Stimulated activated CD8-positive, alpha-beta memory T cell treated with anti-CD3 and anti-CD28 coated beads, Interleukin-7, amount 100 ng/mL, for 1 hour (primary cell): ENCODE results near the gene ENO3.
A peak's percentile ranks its signal among the peaks of the same experiment; 100 is the strongest.

Source experiments
- DNase-seq, 2 donors: peaks; one replicate each; pipeline ENCODE4 v3.0.0-alpha.2; 2020; ENCODE audit warnings: low read depth in 2 of 2

The ENO3 gene

DNA sequence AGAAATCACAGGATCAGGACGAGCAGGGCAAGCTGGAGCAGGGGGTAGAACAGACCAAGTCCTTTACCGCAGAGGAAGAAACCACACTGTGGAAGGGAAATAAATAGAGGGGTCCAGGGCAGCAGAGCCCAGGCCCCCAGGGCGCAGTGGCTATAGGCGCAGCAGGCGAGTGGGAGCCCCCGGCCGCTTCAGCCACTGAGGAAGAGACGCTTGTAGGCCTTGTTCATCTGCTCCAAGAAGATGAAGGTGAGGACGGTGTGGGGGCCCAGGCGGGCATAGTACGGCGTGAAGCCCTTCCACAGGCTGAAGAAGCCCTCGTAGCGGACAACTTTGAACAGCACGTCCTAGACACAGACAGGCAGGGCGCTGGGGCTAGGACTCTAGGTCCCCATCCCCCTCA lies 13.4 kb upstream of the ENO3 start:
- DNase-seq: no peak

DNA sequence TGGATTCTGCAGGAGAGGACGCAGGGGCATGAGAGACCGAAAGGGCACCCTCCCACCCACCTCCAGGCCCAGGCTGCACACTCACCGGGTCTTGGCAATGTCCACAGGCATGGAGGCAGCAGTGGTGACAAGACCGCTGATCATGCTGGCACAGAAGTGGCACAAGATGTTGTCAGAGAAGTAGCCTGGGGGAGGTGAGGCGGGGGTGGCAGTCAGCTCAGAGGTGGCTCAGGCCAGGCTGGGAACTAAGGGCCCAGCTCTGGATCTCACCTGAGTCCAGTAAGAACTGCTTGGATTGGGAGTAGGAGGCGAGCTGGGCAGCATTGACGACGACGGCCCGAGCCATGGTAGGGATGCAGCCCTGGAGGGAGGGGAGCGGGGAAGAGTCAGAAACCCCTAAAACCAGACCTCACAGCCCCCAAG lies 12.8 kb upstream of the ENO3 start:
- no peak for DNase-seq

DNA sequence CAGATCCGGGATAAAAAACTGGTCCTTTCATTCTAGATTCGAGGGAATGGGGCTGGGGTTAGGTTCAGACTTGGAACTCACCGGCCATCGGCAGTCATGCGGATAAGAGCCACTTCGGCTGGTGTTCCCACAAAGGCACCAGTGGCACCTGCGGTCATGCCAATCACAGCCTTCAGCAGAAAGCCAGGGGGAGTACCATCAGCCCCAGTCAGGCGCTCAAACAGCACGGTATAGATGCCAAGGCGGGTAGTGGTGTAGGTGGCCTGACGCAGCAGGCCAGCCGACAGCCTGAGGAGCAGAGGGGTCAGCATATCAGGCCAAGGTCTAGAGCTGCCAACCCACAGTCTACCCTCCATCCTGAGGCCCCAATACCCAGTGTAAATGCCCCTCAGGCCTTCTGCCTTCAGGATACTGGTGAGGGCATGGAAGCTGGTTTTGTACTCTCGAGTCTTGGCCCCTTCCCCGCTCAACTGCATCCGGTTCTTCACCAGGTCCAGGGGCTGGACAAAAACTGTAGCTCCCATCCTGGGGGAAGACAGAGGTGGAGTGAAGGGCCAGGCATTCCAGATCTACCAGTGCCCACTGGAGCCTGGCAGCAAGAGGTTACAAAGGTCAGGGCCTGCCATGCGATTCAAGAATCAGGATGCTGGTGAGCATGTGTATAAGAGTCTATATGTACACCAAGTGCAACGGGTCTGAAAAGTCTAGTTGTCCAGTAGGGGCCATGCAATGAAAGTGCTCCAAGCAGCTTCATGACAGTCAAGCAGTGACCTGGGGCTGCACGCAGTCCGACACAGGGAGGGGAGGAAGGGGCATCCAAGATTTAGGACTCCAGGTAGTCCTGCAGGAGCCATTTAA lies 12.0 kb upstream of the ENO3 start:
- no peak for DNase-seq

DNA sequence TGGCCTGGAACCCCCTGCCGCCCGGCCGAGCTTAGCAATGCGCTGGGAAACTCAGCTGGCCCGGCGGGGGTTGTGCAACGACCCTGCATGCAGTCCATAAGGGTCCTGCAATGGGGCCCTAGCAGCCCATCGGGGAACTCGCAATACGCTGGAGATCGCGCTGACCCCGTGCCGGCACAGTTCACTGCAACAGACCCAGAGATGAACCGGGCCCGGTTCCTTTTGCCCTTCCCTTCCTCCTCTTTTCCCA lies 11.4 kb upstream of the ENO3 start:
- DNase-seq: no peak

- DNase-seq: peak; percentile 86 to 88
These were observed 10.9 kb upstream of the ENO3 start, which contains the start of the genes RNF167 and SLC25A11 for GRCh38 chr17:4939796-4940554. Gene RNF167, plus strand, starts transcription at chr17:4940268. Its CDS starts 642 bp downstream, at chr17:4940910. Gene SLC25A11, minus strand, starts transcription at chr17:4940046. Its CDS starts 136 bp downstream, at chr17:4939910.

DNA sequence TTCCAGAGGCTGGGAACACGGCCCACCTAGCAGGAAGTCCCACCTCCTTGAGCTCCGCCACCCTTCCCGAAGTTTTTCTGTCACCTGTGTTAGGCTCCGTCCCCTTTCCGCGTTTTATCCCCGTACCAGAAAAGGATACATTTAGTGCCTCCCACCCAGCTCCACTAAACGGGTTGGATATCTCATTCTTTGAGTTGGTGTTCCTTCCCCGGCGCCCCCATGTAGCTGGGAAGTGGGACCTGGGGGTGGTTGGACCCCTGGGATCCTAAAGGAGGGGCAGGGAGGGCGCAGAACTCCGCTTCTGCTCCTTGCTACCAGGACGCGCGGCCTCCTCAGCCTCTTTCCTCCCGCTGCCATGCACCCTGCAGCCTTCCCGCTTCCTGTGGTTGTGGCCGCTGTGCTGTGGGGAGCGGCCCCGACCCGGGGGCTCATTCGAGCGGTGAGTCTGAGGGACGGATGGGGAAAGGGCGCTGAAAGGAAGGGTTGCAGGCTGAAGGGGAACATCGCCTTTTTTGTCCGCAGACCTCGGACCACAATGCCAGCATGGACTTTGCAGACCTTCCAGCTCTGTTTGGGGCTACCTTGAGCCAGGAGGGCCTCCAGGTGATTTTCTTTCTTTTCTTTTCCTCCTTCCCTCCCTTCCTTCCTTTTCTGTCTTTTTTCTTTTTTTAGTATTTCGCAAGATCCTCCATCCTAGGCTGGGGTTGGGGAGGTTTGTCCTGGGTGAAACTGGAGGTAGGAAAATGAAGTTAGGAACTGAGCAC lies 10.2 kb upstream of the ENO3 start:
- no peak for DNase-seq

GRCh38 chr17:4941319-4941610 lies 9.7 kb upstream of the ENO3 start:
- DNase-seq: no peak

GRCh38 chr17:4942760-4943508 lies 8.0 kb upstream of the ENO3 start:
- no peak for DNase-seq

DNA sequence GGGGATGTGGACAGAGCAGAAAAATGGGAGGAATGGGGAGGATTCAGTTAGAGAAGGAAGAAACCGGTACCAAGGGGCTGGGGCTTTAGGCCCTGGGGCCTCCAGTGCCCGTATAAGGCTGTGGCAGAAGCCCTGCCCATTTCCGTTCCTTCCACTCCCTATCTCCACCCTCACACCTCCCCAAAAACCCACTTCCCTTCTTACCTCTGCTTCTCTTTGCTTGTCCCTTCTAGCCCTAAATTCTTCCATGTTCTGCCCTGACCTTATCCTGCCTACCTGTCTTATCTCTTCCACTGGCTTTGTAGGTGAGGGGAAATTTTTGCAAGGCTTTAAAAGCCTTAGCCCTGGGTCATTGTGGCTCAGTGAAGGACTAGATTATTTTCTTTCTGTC lies 6.8 kb upstream of the ENO3 start:
- DNase-seq: no peak

DNA sequence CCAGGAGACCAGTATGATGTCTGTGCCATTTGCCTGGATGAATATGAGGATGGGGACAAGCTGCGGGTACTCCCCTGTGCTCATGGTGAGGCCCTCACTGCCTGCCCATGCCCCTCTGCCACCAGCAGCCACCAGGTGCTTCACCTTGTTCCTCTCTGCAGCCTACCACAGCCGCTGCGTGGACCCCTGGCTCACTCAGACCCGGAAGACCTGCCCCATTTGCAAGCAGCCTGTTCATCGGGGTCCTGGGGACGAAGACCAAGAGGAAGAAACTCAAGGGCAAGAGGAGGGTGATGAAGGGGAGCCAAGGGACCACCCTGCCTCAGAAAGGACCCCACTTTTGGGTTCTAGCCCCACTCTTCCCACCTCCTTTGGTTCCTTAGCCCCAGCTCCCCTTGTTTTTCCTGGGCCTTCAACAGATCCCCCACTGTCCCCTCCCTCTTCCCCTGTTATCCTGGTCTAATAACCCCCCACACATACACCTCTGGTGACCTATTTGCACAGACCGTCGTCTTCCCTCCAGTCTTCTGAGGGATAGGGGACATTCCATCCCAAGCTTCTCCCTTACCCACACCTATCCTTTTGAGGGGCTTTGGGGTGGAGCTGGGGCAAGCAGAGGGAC lies 6.3 kb upstream of the ENO3 start:
- no peak for DNase-seq

GRCh38 chr17:4945176-4945943 lies 5.6 kb upstream of the ENO3 start:
- peak in 1 of 2 donors; percentile 62 for DNase-seq

GRCh38 chr17:4945944-4946280 lies 5.0 kb upstream of the ENO3 start:
- DNase-seq: no peak

DNA sequence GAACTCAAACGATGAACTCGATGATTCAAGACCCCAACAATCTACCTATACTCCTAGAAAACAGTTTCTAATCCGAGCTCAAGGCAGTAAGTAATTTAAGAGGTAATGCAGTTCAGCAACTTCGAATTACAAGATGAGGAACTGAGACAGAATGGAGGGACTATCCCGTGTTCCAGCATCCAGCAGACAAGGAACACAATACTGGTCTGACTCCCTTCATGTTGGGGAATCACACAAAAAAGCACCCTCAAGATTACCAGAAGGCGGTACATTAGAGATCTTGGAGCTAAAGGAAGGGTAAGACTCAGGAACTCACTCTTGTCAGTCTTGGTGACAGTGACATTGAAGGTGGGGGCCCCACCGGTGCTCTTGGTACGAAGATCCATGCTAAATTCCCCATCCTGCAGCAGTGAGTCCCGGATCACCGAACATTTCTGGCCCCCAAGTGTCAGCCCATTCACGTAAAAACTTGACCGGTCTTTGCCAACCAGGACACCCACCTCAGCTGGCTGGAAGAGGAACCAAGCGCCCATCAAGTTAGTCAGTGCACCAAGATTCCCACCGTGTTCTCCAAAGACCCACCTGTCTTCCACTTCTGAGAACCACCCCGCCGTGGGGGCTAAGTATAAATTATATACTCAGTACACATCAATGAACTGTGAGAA lies 4.5 kb upstream of the ENO3 start:
- DNase-seq: no peak

- no peak for DNase-seq
These were observed 3.9 kb upstream of the ENO3 start for GRCh38 chr17:4947010-4947410.

- no peak for DNase-seq
These were observed 3.3 kb upstream of the ENO3 start for GRCh38 chr17:4947411-4948165.

GRCh38 chr17:4948166-4948930 lies 2.6 kb upstream of the ENO3 start, which contains the start of gene PFN1:
Gene PFN1, minus strand, starts transcription at chr17:4948530. Its CDS starts 136 bp downstream, at chr17:4948394.
- peak; percentile 77 to 81 for DNase-seq

- no peak for DNase-seq
These were observed 2.0 kb upstream of the ENO3 start for GRCh38 chr17:4948931-4949320.

- DNase-seq: no peak
These were observed 1.4 kb upstream of the ENO3 start for GRCh38 chr17:4949321-4950074.
